GM12865 (cell line): ENCODE data around the gene EVA1A.

Experiments used
- DNase-seq: peaks from one replicate; pipeline ENCODE4 v3.0.0; 2010; ENCODE audit warnings: low read depth
- H3K4me3 ChIP-seq: 2 replicates; pipeline ENCODE4 v1.5.1; 2011; ENCODE audit warnings: mild to moderate bottlenecking, low read depth, low read length, control low read depth
- TF ChIP-seq, protein P1 (sequence below): IDR thresholded peaks from 2 replicates; pipeline ENCODE4 v1.5.1; 2011; ENCODE audit warnings: low read length, control low read depth, low read depth, inconsistent platforms; ENCODE audit not compliant: insufficient read depth; ENCODE audit errors: missing control alignments

The EVA1A gene

DNA sequence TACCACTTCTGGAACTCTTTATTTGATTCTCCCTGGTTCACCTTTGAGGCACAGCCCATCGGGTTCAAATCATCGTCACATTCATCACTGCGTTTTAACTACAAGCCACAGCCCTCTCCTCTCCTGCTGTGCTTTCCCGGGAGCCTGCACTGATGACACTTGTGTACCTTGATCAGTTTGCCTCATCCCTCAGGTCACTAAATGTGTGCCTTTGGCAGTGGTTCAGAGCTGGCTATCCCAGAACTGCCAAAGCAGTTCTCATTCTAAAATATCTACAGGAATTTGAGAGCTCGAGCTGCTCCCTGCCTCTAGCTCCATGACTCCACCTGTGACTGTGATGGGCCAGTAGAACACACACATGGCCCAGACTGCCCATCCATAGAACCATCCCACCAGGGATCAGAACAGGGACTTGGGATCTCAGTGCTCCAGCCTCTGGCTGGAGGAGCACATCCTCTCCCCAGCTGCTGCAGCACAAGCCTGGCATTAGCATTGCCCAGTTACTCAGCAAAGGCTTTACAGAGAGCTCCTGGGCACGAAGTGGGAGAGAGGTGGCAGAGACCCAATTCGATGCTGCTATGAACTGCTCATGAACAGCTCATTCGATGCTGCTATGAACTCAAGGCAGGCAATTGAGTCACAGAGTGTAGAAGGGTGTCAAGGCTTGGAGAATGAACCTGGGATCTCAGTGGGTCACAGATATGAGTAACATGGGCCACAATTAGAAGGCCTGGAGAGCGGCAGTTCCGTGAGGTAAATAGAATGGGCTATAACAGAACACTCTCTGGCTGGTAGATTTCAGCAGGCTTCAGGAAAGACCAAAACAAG lies 41.9 kb downstream of the EVA1A start:
- TF ChIP-seq, protein P1, sequence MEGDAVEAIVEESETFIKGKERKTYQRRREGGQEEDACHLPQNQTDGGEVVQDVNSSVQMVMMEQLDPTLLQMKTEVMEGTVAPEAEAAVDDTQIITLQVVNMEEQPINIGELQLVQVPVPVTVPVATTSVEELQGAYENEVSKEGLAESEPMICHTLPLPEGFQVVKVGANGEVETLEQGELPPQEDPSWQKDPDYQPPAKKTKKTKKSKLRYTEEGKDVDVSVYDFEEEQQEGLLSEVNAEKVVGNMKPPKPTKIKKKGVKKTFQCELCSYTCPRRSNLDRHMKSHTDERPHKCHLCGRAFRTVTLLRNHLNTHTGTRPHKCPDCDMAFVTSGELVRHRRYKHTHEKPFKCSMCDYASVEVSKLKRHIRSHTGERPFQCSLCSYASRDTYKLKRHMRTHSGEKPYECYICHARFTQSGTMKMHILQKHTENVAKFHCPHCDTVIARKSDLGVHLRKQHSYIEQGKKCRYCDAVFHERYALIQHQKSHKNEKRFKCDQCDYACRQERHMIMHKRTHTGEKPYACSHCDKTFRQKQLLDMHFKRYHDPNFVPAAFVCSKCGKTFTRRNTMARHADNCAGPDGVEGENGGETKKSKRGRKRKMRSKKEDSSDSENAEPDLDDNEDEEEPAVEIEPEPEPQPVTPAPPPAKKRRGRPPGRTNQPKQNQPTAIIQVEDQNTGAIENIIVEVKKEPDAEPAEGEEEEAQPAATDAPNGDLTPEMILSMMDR: no peak
- DNase-seq: no peak
- no peak overlapping the region for H3K4me3 ChIP-seq

DNA sequence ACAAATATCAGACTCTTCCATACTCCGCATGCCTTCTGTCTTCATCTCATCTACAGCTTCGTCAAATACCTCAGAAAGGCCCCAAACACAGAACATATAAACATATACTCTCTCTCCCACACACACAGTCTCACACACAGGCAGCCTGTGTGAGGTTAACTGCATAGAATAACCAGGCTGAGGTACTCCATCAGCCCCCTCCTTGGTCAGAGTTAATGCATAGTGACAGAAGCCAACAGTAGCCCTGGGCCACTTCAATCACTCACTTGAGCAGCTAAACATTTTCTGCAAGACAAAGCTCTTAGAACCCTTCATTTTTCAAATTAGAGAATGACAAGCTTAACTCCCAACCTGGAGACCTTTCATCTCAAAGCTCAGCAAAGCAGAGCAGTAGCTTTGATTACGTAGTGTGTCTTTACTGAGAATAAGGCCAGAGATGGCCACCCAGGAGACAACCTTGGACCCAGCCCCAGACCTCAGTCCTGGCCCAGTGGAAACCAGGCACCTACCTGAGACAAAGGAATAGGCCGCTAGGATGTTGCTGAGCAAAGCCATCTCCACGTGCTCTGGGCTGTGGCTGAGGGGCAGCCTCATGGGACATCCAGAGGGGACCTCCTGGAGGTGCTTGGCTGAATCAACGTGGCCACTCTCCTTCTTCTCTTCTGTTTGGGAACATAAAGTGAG lies 43.0 kb downstream of the EVA1A start:
- H3K4me3 ChIP-seq: no peak overlapping the region

DNA sequence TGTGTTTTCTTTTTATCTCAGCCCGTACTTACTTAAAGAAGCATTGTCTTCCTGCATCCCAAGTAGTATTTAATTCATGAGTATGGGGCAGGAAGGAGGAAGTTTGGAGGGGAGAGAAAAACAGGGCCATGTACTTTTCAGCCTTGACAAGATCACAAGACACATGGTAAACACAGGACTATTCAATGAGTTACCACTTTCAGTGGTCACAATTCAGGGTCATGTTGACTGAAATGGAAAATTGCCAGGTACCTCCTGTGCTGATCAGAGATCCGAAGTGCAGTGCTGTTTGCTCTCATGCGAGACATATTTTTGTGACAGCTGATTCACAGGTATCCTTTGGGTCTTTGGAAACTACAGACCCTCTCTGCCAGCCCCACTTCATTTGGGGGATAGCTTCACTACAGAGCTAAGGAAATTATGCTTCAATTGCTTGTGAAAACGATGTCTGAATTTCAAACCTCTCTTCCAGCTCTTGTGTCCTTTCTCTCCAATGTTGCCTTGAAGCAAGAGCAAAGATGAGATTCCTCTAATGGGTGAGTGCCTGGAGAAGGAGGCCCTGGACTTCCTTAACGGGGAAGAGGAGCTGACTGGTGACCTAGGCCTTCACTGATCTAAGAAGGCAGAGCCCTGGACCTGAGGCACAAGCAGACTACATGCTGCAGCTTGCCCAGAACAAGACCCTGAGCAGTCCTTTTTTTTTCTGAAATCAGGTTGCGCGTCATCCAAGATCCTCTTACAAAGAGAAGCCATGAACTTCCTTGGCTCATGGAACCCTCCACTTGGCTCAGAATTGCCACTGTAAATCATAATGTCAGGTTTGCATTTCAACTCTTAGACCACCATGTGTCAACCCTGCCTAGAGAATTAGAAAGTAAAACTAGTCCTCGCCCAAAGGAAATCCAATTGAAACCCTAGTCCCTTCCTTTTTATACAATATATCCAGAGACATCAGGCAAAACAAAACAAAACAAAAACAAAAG lies 44.1 kb downstream of the EVA1A start:
- TF ChIP-seq, protein P1: no peak
- DNase-seq: peak; percentile 63
- no peak overlapping the region for H3K4me3 ChIP-seq

More for the DNA sequence above, 43.0 kb downstream of the EVA1A start:
- DNase-seq: no peak
- TF ChIP-seq, protein P1: no peak

DNA sequence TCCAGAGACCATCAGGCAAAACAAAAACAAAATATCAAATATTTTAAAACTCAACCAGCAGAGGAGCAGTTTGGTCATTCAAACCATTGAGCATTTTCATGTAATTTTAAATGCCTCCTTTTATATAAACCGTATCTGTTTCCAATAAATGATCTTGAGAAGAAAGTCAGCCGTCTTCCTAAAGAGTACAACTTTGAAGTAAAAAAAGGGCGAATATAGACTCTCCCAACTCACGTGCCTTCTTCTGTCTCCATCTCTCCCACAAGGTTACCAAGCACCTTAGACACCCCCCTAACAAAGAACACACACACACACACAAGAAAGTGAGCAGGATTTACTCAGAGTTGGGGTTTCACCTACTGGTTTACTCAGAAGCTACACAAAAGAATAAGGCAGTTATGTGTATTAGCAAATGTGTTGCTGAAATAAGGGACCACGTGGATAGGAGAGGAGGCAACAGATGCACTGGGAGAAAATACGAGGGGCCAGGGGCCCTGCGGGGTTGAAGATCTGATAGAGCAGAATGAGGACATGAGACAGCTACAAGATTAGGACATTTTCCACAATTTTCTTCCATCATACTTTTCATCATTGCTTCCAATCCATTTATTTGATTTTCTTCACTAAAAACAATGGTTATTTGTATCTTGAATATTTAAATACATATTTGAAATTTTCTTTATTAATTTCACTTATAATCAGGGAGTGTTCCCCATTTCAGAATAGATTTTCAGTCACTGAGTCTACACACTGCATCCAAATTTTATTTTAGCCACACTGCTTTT lies 45.0 kb downstream of the EVA1A start:
- DNase-seq: no peak
- H3K4me3 ChIP-seq: no peak overlapping the region
- TF ChIP-seq, protein P1: no peak

DNA sequence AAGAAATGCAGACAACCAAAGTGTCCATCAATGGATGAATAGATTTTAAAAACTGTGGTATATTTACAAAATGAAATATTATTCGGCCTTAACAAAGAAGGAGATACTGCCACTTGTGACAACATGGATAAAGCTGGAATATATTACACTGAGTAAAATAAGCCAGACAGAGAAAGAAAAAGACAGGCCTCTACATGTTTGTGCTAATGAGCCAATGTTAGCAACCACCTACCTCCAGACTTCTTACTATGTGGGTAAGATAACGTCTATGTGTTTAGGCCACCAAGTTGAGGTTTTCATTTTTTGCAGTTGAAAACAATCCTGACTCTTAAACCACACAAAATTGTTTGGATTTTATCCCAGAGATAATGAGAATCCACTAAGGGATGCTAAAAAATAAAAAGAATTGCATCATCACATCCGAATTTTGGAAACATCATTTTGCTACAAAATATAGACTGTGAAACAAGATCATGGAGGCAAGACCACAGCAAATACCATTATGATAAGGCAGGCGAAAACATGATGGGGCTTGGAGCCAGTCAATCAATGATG lies 47.0 kb downstream of the EVA1A start:
- no peak overlapping the region for H3K4me3 ChIP-seq
- DNase-seq: no peak
- TF ChIP-seq, protein P1: no peak
